ENCODE results near the gene PSEN1.

Gene PSEN1

DNA sequence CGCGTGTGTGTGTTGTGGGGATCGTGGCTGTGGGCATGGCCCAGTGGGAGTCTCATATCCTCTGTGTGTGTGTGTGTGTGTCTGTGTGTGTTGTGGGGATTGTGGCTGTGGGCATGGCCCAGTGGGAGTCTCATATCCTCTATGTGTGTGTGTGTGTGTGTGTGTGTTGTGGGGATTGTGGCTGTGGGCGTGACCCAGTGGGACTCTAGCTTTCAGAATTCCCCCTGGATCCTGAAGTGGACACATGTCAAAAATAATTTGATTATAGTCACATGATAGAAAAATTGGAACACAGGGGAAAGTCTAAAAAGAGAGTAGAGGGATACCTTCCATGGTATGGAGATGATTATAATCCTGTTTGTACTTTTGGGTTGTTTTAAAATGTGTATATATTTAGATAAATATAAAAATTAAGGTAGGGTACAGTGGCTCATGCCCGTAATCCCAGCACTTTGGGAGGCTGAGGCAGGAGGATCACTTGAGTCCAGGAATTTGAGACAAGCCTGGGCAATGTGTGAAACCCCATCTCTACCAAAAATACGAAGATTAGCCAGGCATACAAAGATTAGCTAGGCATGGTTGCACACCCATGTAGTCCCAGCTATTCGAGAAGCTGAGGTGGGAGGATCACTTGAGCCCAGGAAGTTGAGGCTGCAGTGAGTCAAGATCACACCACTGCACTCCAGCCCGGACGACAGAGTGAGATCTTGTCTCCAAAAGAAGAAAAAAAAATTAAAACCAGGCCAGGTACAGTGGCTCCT is 112.0 kb downstream of the PSEN1 start:
- Histone ChIP-seq H3K27ac (replicated peaks; ENCODE audit: low read length) (no peak overlapping the region), H2AK5ac (ENCODE audit: low read depth, low read length) (no peak overlapping the region), H4K8ac (ENCODE audit: low read depth, low read length) (no peak overlapping the region), H3K4ac (ENCODE audit: low read length) (no peak overlapping the region), H3K27me3 (ENCODE audit: control insufficient read depth in 3 of 3, insufficient read depth in 3 of 3, low read depth in 1 of 3, low read length in 3 of 3) (peaks cover 0 to 11% (median 0%) of the 10 kb centered on the region in 3 experiments), H4K91ac (ENCODE audit: low read depth, low read length, poor library complexity) (no peak overlapping the region), H3K18ac (ENCODE audit: low read length) (no peak overlapping the region), H3K14ac (ENCODE audit: low read length) (no peak overlapping the region), H3K23ac (ENCODE audit: low read depth, low read length, poor library complexity) (no peak overlapping the region), H3K4me3 (ENCODE audit: low read length in 2 of 2) (no peak overlapping the region), H3K4me2 (ENCODE audit: insufficient read depth, low read length, poor library complexity, severe bottlenecking) (no peak overlapping the region), H2BK15ac (ENCODE audit: low read length) (no peak overlapping the region), H3K9ac (ENCODE audit: low read depth, low read length, poor library complexity) (no peak overlapping the region), H2BK12ac (ENCODE audit: low read length) (no peak overlapping the region), H2BK120ac (ENCODE audit: low read depth, low read length) (no peak overlapping the region), H3K36me3 (replicated peaks in 1 of 2; ENCODE audit: control insufficient read depth in 2 of 2, insufficient read depth in 2 of 2, low read length in 2 of 2) (peaks cover 0 to 10% of the 10 kb centered on the region in 2 donors), H3K9me3 (replicated peaks in 1 of 2; ENCODE audit: control insufficient read depth in 2 of 2, insufficient read depth in 1 of 2, low read depth in 1 of 2, low read length in 2 of 2) (no peaks in the 10 kb centered on the region), H2AFZ (ENCODE audit: low read length) (no peak overlapping the region), H3K4me1 (ENCODE audit: control insufficient read depth in 2 of 2, insufficient read depth in 1 of 2, low read depth in 1 of 2, low read length in 2 of 2) (peaks cover 0 to 6% of the 10 kb centered on the region in 2 donors), H2BK5ac (ENCODE audit: low read length) (no peak overlapping the region), H3K79me1 (ENCODE audit: low read depth, low read length) (peaks cover 12% of the 10 kb centered on the region)
- no peak for DNase-seq (ENCODE audit: low spot score)
- no CpG with 5 or more reads among the region's 9 CpGs for WGBS, 2 donors (ENCODE audit: extremely low coverage in 2 of 2, insufficient read length in 2 of 2, insufficient replicate concordance in 1 of 2)

DNA sequence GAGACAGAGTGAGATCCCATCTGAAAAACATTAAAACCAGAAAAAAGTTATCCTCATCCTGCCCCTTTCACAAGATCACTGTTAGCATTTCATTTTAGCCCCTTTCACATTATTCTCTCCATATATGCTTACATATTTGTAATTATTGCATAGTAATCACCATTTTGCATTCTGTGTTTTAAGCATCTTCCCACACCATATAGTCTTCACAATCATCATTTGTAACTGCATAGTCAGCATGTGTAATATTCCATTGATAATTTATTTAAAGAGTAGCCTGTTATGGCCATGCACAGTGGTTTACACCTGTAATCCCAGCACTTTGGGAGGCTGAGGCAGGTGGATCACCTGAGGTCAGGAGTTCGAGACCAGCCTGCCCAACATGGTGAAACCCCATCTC is 112.8 kb downstream of the PSEN1 start:
- no peak overlapping the region for H2AFZ ChIP-seq (ENCODE audit: low read length)
- no peak overlapping the region for H3K4me2 ChIP-seq (ENCODE audit: insufficient read depth, low read length, poor library complexity, severe bottlenecking)
- H3K4me3 ChIP-seq (ENCODE audit: low read length in 2 of 2) = no peak overlapping the region
- WGBS, 2 donors (ENCODE audit: extremely low coverage in 2 of 2, insufficient read length in 2 of 2, insufficient replicate concordance in 1 of 2) = no CpG with 5 or more reads among the region's 1 CpG
- H4K8ac ChIP-seq (ENCODE audit: low read depth, low read length) = no peak overlapping the region
- no peak overlapping the region for H2BK120ac ChIP-seq (ENCODE audit: low read depth, low read length)
- H2BK15ac ChIP-seq (ENCODE audit: low read length) = no peak overlapping the region
- H3K23ac ChIP-seq (ENCODE audit: low read depth, low read length, poor library complexity) = no peak overlapping the region
- H3K9me3 ChIP-seq (replicated peaks in 1 of 2; ENCODE audit: control insufficient read depth in 2 of 2, insufficient read depth in 1 of 2, low read depth in 1 of 2, low read length in 2 of 2) = no peaks in the 10 kb centered on the region
- peaks cover 0 to 6% of the 10 kb centered on the region in 2 donors for H3K4me1 ChIP-seq (ENCODE audit: control insufficient read depth in 2 of 2, insufficient read depth in 1 of 2, low read depth in 1 of 2, low read length in 2 of 2)
- no peak overlapping the region for H3K14ac ChIP-seq (ENCODE audit: low read length)
- no peak overlapping the region for H3K18ac ChIP-seq (ENCODE audit: low read length)
- H3K79me1 ChIP-seq (ENCODE audit: low read depth, low read length) = peaks cover 12% of the 10 kb centered on the region
- H3K4ac ChIP-seq (ENCODE audit: low read length) = no peak overlapping the region
- no peak overlapping the region for H2AK5ac ChIP-seq (ENCODE audit: low read depth, low read length)
- DNase-seq (ENCODE audit: low spot score) = no peak
- H4K91ac ChIP-seq (ENCODE audit: low read depth, low read length, poor library complexity) = no peak overlapping the region
- H2BK12ac ChIP-seq (ENCODE audit: low read length) = no peak overlapping the region
- no peak overlapping the region for H3K9ac ChIP-seq (ENCODE audit: low read depth, low read length, poor library complexity)
- H3K36me3 ChIP-seq (replicated peaks in 1 of 2; ENCODE audit: control insufficient read depth in 2 of 2, insufficient read depth in 2 of 2, low read length in 2 of 2) = peaks cover 0 to 12% of the 10 kb centered on the region in 2 donors
- peaks cover 0 to 7% (median 0%) of the 10 kb centered on the region in 3 experiments for H3K27me3 ChIP-seq (ENCODE audit: control insufficient read depth in 3 of 3, insufficient read depth in 3 of 3, low read depth in 1 of 3, low read length in 3 of 3)
- no peak overlapping the region for H2BK5ac ChIP-seq (ENCODE audit: low read length)
- H3K27ac ChIP-seq (replicated peaks; ENCODE audit: low read length) = no peak overlapping the region

DNA sequence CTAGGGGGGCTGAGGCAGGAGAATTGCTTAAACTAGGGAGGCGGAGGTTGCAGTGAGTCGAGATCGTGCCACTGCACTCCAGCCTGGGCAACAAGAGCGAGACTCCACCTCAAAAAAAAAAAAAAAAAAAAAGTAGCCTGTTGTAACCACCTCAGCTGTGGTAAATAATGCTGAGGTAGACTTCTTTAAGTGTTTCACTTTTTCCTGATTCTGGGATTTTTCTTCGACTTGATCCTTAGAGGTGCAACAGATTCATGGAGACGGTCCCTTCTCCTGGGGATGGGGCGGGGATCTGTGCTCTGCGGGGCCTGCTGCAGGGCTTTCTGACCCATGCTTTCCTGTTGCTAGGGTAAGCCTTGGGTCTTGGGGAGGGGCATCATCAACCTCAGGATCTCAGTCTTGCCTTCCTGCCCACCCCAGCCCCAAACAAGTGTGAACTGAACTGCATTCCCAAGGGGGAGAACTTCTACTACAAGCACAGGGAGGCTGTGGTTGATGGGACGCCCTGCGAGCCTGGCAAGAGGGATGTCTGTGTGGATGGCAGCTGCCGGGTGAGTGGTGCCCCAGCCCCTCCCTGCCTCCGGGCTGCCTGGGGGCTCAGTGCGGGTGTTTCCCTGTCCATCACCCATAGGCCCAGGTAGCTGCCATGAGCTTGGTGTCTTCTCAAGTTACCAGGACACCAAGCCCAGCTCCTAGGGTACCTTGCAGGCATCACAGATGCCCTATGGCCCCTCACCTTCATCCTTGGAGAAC is 113.4 kb downstream of the PSEN1 start:
- Histone ChIP-seq H2BK120ac (ENCODE audit: low read depth, low read length) (no peak overlapping the region), H3K27ac (replicated peaks; ENCODE audit: low read length) (no peak overlapping the region), H2AK5ac (ENCODE audit: low read depth, low read length) (no peak overlapping the region), H3K9ac (ENCODE audit: low read depth, low read length, poor library complexity) (no peak overlapping the region), H3K23ac (ENCODE audit: low read depth, low read length, poor library complexity) (no peak overlapping the region), H3K9me3 (replicated peaks in 1 of 2; ENCODE audit: control insufficient read depth in 2 of 2, insufficient read depth in 1 of 2, low read depth in 1 of 2, low read length in 2 of 2) (peaks cover 0 to 2% of the 10 kb centered on the region in 2 donors), H3K4me2 (ENCODE audit: insufficient read depth, low read length, poor library complexity, severe bottlenecking) (no peak overlapping the region), H2BK5ac (ENCODE audit: low read length) (no peak overlapping the region), H3K27me3 (ENCODE audit: control insufficient read depth in 3 of 3, insufficient read depth in 3 of 3, low read depth in 1 of 3, low read length in 3 of 3) (peaks cover 0 to 5% (median 0%) of the 10 kb centered on the region in 3 experiments), H2BK12ac (ENCODE audit: low read length) (no peak overlapping the region), H3K4ac (ENCODE audit: low read length) (no peak overlapping the region), H3K4me1 (ENCODE audit: control insufficient read depth in 2 of 2, insufficient read depth in 1 of 2, low read depth in 1 of 2, low read length in 2 of 2) (peaks cover 0 to 6% of the 10 kb centered on the region in 2 donors), H2BK15ac (ENCODE audit: low read length) (no peak overlapping the region), H3K14ac (ENCODE audit: low read length) (no peak overlapping the region), H3K18ac (ENCODE audit: low read length) (no peak overlapping the region), H3K4me3 (ENCODE audit: low read length in 2 of 2) (no peak overlapping the region), H3K79me1 (ENCODE audit: low read depth, low read length) (peaks cover 9% of the 10 kb centered on the region), H3K36me3 (replicated peaks in 1 of 2; ENCODE audit: control insufficient read depth in 2 of 2, insufficient read depth in 2 of 2, low read length in 2 of 2) (peaks cover 0 to 17% of the 10 kb centered on the region in 2 donors), H2AFZ (ENCODE audit: low read length) (peak overlapping the region; percentile 37), H4K8ac (ENCODE audit: low read depth, low read length) (no peak overlapping the region), H4K91ac (ENCODE audit: low read depth, low read length, poor library complexity) (no peak overlapping the region)
- WGBS, 2 donors (ENCODE audit: extremely low coverage in 2 of 2, insufficient read length in 2 of 2, insufficient replicate concordance in 1 of 2) = no CpG with 5 or more reads among the region's 13 CpGs
- no peak for DNase-seq (ENCODE audit: low spot score)

DNA sequence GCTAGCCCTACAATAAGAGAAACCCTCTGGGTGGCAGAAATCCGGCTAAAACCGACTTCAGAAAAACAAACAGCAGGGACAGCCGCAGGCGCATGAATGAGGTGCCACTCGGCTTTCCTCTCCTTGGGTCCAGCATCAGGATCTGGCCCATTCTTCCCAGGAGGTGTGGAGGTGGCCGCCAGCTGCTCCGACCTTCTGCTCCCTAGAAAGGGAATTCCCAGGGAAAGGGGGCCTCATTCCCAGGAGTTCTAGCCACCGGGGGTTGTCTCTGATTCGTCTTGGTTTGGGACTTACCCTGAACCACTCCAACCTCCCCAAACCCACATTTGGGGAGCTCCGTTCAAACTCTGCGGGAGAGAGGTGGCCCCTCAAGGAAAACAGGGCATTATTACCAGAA is 114.0 kb downstream of the PSEN1 start:
- Histone ChIP-seq H4K8ac (ENCODE audit: low read depth, low read length) (no peak overlapping the region), H3K4me1 (ENCODE audit: control insufficient read depth in 2 of 2, insufficient read depth in 1 of 2, low read depth in 1 of 2, low read length in 2 of 2) (peaks cover 0 to 6% of the 10 kb centered on the region in 2 donors), H4K91ac (ENCODE audit: low read depth, low read length, poor library complexity) (no peak overlapping the region), H3K4ac (ENCODE audit: low read length) (no peak overlapping the region), H2BK120ac (ENCODE audit: low read depth, low read length) (no peak overlapping the region), H2BK12ac (ENCODE audit: low read length) (no peak overlapping the region), H3K27ac (replicated peaks; ENCODE audit: low read length) (no peak overlapping the region), H2AK5ac (ENCODE audit: low read depth, low read length) (peak overlapping the region; percentile 75), H3K4me3 (ENCODE audit: low read length in 2 of 2) (no peak overlapping the region), H3K14ac (ENCODE audit: low read length) (no peak overlapping the region), H3K4me2 (ENCODE audit: insufficient read depth, low read length, poor library complexity, severe bottlenecking) (no peak overlapping the region), H3K27me3 (ENCODE audit: control insufficient read depth in 3 of 3, insufficient read depth in 3 of 3, low read depth in 1 of 3, low read length in 3 of 3) (no peaks in the 10 kb centered on the region), H3K9ac (ENCODE audit: low read depth, low read length, poor library complexity) (no peak overlapping the region), H2AFZ (ENCODE audit: low read length) (peak overlapping the region; percentile 37), H3K9me3 (replicated peaks in 1 of 2; ENCODE audit: control insufficient read depth in 2 of 2, insufficient read depth in 1 of 2, low read depth in 1 of 2, low read length in 2 of 2) (peaks cover 0 to 2% of the 10 kb centered on the region in 2 donors), H3K18ac (ENCODE audit: low read length) (no peak overlapping the region), H2BK15ac (ENCODE audit: low read length) (no peak overlapping the region), H3K36me3 (replicated peaks in 1 of 2; ENCODE audit: control insufficient read depth in 2 of 2, insufficient read depth in 2 of 2, low read length in 2 of 2) (peaks cover 0 to 18% of the 10 kb centered on the region in 2 donors), H3K23ac (ENCODE audit: low read depth, low read length, poor library complexity) (peak overlapping the region; percentile 92), H2BK5ac (ENCODE audit: low read length) (no peak overlapping the region), H3K79me1 (ENCODE audit: low read depth, low read length) (peaks cover 12% of the 10 kb centered on the region)
- WGBS, 2 donors (ENCODE audit: extremely low coverage in 2 of 2, insufficient read length in 2 of 2, insufficient replicate concordance in 1 of 2) = no CpG with 5 or more reads among the region's 11 CpGs
- DNase-seq (ENCODE audit: low spot score) = no peak
